Measurements from ENCODE around the gene PRSS1. TPM values are rescaled to one million over a fixed set of nuclear protein-coding genes. Genes with fewer than 3 reads are reported as not detected.
"Not testable (repeated sequence)": the region's sequence is repeated elsewhere in the genome, so short reads cannot be mapped to it uniquely, and the experiment has no call there.

PRSS1 gene
- polyA plus RNA-seq, 1 donor, result not detected

DNA sequence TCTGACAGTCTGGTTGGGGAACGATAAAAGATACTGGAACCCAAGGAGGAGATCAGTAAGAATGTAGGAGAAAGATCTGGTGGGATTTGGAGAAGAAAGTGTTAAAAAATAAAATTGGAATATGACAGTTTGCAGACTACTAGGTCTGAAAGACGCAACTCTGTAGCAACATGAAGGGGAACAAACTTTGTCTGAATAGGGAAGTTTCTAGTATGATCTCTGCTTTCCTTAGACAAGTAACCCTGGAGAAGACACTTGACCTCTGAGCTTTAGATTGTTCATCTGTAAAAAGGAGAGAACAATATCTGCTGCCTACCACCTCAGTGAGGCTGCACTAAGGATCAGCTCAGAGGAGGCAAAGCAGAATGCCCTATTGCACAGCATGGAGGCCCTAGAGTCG lies 3.0 kb upstream of the PRSS1 start:
- no peak for DNase-seq (ENCODE audit: low read depth)

- not testable (repeated sequence) for DNase-seq (ENCODE audit: low read depth)
Measured at GRCh38 chr7:142748410-142748809, 862 bp upstream of the PRSS1 start.

DNA sequence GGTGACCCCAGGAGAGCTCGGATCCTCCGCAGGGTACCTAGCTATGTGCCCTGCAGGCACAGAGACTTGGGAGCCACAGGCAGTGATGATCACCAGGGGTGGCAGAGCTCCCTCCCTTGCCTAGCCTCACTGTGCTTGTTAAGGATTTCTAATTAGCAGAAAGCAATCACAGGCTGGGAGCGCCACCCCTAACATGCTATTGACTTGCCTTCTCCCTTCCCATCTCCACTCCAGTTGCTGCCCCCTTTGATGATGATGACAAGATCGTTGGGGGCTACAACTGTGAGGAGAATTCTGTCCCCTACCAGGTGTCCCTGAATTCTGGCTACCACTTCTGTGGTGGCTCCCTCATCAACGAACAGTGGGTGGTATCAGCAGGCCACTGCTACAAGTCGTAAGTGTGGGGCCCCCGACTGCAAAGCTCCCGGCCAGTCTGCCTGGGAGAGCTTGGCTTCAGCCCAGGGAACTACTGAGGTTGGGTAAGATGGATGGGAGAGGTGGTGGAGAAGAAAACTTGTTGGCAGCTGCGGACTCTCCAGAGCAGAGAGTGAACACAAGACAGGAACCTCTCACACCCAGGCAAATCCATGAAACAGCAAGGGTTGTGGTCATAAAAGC lies 1.2 kb downstream of the PRSS1 start:
- DNase-seq (ENCODE audit: low read depth), result no peak

GRCh38 chr7:142751526-142752175 lies 2.4 kb downstream of the PRSS1 start:
- DNase-seq (ENCODE audit: low read depth), result not testable (repeated sequence)

DNA sequence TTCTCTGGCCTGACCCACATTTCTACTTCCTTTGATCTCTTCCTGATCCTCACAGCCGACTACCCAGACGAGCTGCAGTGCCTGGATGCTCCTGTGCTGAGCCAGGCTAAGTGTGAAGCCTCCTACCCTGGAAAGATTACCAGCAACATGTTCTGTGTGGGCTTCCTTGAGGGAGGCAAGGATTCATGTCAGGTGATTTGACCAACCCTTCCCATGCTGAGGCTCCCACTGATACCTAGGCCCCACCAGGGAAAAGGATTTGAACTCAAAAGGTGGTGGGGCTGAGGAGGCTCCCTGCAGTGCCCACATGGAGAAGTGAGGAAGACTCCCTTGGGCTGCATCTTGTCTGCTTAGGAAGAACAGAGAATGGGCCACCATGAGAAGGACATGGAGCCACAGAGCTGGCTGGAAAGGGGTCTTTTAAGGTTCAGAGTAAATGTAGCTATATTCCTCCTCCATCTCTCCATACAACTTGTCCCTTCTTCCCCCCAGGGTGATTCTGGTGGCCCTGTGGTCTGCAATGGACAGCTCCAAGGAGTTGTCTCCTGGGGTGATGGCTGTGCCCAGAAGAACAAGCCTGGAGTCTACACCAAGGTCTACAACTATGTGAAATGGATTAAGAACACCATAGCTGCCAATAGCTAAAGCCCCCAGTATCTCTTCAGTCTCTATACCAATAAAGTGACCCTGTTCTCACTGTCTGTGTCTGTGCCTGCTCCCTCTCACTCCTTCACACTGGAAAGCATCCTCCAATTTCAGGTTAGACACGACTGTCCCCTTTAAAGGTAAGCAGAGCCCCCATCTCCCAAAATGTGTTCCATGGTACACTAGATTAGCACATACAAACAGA lies 3.3 kb downstream of the PRSS1 start:
- no peak for DNase-seq (ENCODE audit: low read depth)

DNA sequence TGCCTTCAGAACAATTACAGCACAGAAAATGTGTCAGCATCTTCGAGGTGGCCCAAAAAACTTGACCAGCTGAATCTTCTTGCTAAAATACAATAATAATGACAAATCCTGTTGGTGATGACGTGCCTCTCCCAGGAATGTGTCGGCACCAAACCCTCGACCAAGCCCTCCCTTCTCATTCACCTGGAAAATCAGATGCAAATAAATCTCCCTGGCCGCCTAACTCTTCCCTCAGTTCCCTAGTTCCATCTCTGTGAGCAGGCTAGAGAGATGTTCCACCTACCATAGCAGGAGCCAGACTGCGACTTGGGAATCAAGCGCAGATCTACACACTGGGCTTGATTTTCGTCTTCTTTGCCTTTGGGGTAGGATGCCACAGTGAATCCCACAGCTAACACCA lies 4.1 kb downstream of the PRSS1 start:
- no peak for DNase-seq (ENCODE audit: low read depth)

DNA sequence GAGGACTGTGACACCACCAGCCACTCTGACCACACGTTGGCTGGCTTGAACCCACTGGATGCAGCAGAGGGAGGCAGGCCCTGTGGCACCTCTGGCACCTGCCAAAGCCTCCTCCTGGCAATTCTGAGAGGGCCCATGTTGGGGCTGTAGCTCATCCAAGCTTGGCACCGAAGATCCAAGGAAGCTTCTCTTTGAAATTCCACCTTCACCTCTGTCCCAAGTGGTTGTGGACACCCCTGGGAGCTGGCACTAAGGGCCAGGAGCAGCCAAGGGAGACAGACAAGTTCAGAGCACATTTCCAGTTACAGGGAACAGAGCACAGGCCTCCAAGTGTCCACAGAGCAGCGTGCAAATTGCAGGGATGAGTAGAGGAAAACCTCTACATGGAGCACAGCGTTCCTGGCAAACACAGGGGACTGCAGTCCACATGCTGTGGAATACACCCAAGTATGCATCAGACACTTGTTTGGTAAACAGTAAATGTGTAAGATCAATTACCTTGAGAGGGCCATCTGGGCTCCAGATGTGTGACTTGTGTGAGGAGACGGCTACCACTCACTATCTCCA lies 4.7 kb downstream of the PRSS1 start:
- not testable (repeated sequence) for DNase-seq (ENCODE audit: low read depth)

- no peak for DNase-seq (ENCODE audit: low read depth)
Measured at GRCh38 chr7:142754681-142755575, 5.7 kb downstream of the PRSS1 start.

- not testable (repeated sequence) for DNase-seq (ENCODE audit: low read depth)
Measured at GRCh38 chr7:142758312-142758711, 9.0 kb downstream of the PRSS1 start.

DNA sequence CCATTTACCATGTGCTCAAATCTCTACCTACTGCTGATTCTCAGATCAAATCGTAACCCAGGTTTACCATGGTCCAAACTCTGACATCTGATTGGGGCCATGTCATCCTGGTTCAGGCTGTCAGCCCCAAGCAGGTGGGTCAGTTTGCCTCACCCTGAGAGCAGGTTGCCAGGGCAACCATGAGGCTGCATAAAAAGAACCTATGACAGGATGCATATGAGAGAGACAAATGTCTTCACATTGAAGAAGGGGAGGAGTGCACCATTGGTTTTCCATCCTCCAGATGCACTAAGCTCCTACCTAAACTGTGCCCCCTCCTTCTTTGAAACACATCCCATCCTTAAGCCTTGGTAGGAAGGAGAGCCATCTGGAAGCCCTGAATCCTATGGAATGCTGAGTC lies 10.2 kb downstream of the PRSS1 start:
- no peak for DNase-seq (ENCODE audit: low read depth)

DNA sequence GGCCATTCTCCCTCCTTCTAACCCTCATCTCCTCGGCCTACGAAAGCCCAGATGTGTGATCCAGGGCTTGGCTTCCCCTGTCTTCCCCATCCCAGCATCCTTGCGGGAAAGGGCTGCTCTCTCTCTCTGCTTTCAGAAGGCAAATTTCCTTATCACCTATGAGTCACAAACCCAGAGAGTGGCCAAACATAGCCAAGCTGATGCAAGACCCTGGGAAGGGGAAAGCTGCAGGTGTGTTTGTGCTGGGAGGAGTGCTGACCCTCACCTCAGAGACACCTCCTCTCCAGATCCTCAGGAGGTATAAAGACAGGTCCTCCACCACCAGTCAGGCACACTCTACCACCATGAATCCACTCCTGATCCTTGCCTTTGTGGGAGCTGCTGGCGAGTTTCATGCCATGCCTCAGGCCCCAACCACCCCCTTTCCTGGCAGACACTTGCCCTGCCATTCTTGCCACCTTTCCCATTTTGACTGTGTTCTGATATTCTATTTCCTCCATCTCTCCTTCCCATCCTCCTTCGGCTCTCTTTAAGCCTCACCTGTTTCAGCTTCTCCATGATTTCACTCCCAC lies 10.9 kb downstream of the PRSS1 start:
- DNase-seq (ENCODE audit: low read depth), result no peak

DNA sequence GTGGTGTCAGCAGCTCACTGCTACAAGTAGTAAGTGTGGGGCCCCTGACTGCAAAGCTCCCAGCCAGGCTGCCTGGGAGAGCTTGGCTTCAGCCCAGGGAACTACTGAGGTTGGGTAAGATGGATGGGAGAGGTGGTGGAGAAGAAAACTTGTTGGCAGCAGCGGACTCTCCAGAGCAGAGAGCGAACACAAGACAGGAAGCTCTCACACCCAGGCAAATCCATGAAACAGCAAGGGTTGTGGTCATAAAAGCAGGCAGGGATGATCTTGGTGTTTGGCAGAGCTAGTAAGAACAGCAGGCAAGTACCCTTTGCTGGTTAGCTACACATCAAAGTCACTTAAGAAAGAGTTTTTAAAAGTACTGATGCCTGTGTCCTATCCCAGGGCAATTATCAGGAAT lies 12.3 kb downstream of the PRSS1 start:
- DNase-seq (ENCODE audit: low read depth), result not testable (repeated sequence)

- no peak for DNase-seq (ENCODE audit: low read depth)
Measured at GRCh38 chr7:142762104-142762503, 12.8 kb downstream of the PRSS1 start.

DNA sequence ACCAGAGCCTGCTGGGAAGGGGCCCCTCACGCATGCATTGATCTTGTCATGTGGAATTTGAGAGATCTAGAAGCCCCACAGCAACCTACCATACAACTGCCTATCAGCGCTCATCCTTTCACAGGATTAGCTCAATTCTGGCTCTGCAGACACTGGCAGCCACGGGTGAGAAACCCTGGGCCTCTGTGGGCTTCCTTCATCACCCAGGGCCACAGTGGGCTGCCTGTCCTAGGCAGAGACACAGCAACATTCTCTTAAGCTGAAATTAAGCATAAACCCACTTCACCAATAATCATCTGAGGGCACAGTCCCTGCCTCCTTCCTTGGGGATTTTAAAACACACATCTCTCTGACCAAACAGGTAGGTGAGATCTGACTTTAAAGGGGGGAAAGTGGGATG lies 18.2 kb downstream of the PRSS1 start:
- DNase-seq (ENCODE audit: low read depth), result no peak

DNA sequence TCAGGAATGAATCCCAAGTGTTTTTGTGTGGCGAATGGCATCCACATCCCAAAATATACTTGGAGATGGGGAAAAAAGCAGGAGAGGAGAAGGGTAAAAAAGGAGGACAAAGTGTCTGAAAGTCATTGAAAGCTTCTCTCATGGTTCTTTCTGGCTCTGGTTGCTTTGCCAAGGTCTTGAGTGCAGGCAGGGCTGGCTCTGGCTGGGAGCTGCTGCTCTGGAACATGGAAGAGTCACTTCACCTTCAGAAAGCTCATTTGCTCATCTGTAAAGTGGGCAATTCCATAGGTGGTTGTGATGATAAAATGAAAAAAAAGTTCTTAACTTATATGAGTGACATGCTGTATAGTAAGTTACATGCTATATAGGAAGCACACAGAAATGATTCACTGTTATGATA lies 18.6 kb downstream of the PRSS1 start:
- DNase-seq (ENCODE audit: low read depth), result no peak

GRCh38 chr7:142768885-142769284 lies 19.6 kb downstream of the PRSS1 start:
- not testable (repeated sequence) for DNase-seq (ENCODE audit: low read depth)

GRCh38 chr7:142770661-142771352 lies 21.5 kb downstream of the PRSS1 start, which contains the start of gene PRSS2:
Gene PRSS2 (plus strand): TSS chr7:142770970. CDS start chr7:142770983, 13 bp downstream.
- no peak for DNase-seq (ENCODE audit: low read depth)

- DNase-seq (ENCODE audit: low read depth), result no peak
Measured at GRCh38 chr7:142771353-142771723, 22.1 kb downstream of the PRSS1 start.

GRCh38 chr7:142772051-142772450 lies 22.8 kb downstream of the PRSS1 start:
- no peak for DNase-seq (ENCODE audit: low read depth)

GRCh38 chr7:142772673-142773072 lies 23.4 kb downstream of the PRSS1 start:
- DNase-seq (ENCODE audit: low read depth), result no peak
